Measurements from ENCODE around the gene GPN1. TPM values are rescaled to one million over a fixed set of nuclear protein-coding genes. Genes with fewer than 3 reads are reported as not detected.

Gene GPN1
- total and polyA plus RNA-seq, 2 of the 8 experiments (the other 6 are each of a cell fraction or from before 2014, with no cell fraction given) = 38.7 to 43.5 TPM

- H3K56ac ChIP-seq (replicated peaks; ENCODE audit: insufficient read length, low read depth, low read length) = no peak overlapping the region
- H3K79me1 ChIP-seq (ENCODE audit: low read depth, low read length) = no peaks in the 10 kb centered on the region
- H3K4me2 ChIP-seq (ENCODE audit: insufficient read depth in 1 of 2, low read depth in 2 of 2, low read length in 2 of 2) = no peak overlapping the region
- no peak overlapping the region for H3K27ac ChIP-seq (ENCODE audit: low read depth, low read length)
- H3K9ac ChIP-seq (replicated peaks in 1 of 4; ENCODE audit: extremely low read depth in 1 of 4, low read depth in 3 of 4, low read length in 3 of 4) = no peak overlapping the region
- no peak overlapping the region for H3K18ac ChIP-seq (ENCODE audit: extremely low read depth, low read length)
- H3K23ac ChIP-seq (ENCODE audit: insufficient read length) = no peak overlapping the region
- no peak overlapping the region for H2AK5ac ChIP-seq (ENCODE audit: low read depth, low read length)
- peaks cover 0 to 2% of the 10 kb centered on the region in 2 experiments for H4K20me1 ChIP-seq (replicated peaks in 1 of 2; ENCODE audit: control insufficient read depth in 1 of 2, insufficient read depth in 2 of 2, low read length in 2 of 2)
- H2AFZ ChIP-seq (ENCODE audit: low read length) = no peak overlapping the region
- peaks cover 8% of the 10 kb centered on the region; the same call in 1 of the 2 replicates for H3K23me2 ChIP-seq (ENCODE audit: low read depth, low read length)
- H3K4me1 ChIP-seq (replicated peaks in 1 of 4; ENCODE audit: control insufficient read depth in 3 of 4, insufficient read depth in 4 of 4, low read length in 3 of 4) = peaks cover 0 to 1% (median 0%) of the 10 kb centered on the region in 4 experiments; a peak in 2 of 7 replicates
- no peaks in the 10 kb centered on the region for H3K9me3 ChIP-seq (ENCODE audit: insufficient read depth in 2 of 2, low read depth in 1 of 2, low read length in 1 of 2)
- TF ChIP-seq POU5F1 (IDR thresholded peaks at IDR 0.05; ENCODE audit: low read depth, low read length) (no peak), ASH2L (IDR thresholded peaks at IDR 0.05; ENCODE audit: low read length) (no peak), TCF12 (IDR thresholded peaks at IDR 0.05; ENCODE audit: low read depth, low read length) (no peak)
- peaks cover 0 to 21% of the 10 kb centered on the region in 2 experiments; a peak in 2 of 4 replicates for H3K79me2 ChIP-seq (ENCODE audit: control insufficient read depth in 1 of 2, insufficient read depth in 2 of 2, low read length in 2 of 2)
- H4K5ac ChIP-seq (ENCODE audit: insufficient read length, low read depth, low read length) = no peak overlapping the region
- WGBS, 2 experiments (ENCODE audit: extremely low coverage in 1 of 2, insufficient coverage in 1 of 2, insufficient read length in 1 of 2, insufficient replicate concordance in 2 of 2, low coverage in 1 of 2, low lambda C conversion rate in 2 of 2, missing lambda C conversion rate in 1 of 2) = 72% methylated on average over 1 of the region's 1 CpG; no CpG with 5 or more reads in 1 of the 2 experiments
- H2BK20ac ChIP-seq (ENCODE audit: low read length) = no peak overlapping the region
- no peak overlapping the region for H4K91ac ChIP-seq (replicated peaks; ENCODE audit: insufficient read length, low read length)
- CTCF ChIA-PET (ENCODE audit: partially characterized antibody) = interaction anchor here (1.1 to 3.0 kb wide), 2 partner anchors 14 to 16 kb away, joined by 3 to 12 read pairs; no protein-coding TSS in a partner anchor
- no peak overlapping the region for H3K4ac ChIP-seq (replicated peaks; ENCODE audit: insufficient read length, low read depth, low read length)
- H3K36me3 ChIP-seq (ENCODE audit: control insufficient read depth in 2 of 4, insufficient read depth in 4 of 4, low read length in 3 of 4) = peaks cover 2 to 22% (median 5%) of the 10 kb centered on the region in 4 experiments; a peak in 5 of 8 replicates
- no peak overlapping the region for H3K14ac ChIP-seq (ENCODE audit: insufficient read length)
- no peak overlapping the region for H2BK120ac ChIP-seq (replicated peaks; ENCODE audit: low read depth, low read length)
- H2BK5ac ChIP-seq (ENCODE audit: low read depth, low read length) = no peak overlapping the region
- no peak overlapping the region for H2BK15ac ChIP-seq (ENCODE audit: low read length)
- no peak overlapping the region for H2BK12ac ChIP-seq (ENCODE audit: low read depth, low read length)
- H3K27me3 ChIP-seq (replicated peaks in 1 of 4; ENCODE audit: control insufficient read depth in 3 of 4, extremely low read depth in 1 of 4, insufficient read depth in 3 of 4, low read length in 3 of 4) = no peaks in the 10 kb centered on the region
- no peak overlapping the region for H4K8ac ChIP-seq (ENCODE audit: extremely low read depth, insufficient read depth, low read length)
- no peak overlapping the region for H3K4me3 ChIP-seq (ENCODE audit: extremely low read depth in 1 of 4, insufficient read depth in 2 of 4, low read depth in 3 of 4, low read length in 4 of 4)
- POLR2A ChIA-PET (ENCODE audit: partially characterized antibody) = interaction anchor here (1.3 to 1.7 kb wide), 2 partner anchors 10 to 20 kb away, joined by 3 to 4 read pairs; no protein-coding TSS in a partner anchor
- FAIRE-seq (no peak), DNase-seq (ENCODE audit: low read depth in 1 of 2, low spot score in 2 of 2) (no peak)
Observed at GRCh38 chr2:27667446-27667845, 38.6 kb downstream of the GPN1 start.
